ENCODE data around the gene LDLRAD4. TPM values are rescaled to one million over a fixed set of nuclear protein-coding genes. Genes with fewer than 3 reads are reported as not detected.

LDLRAD4 gene
- total RNA-seq, 4 donors from 2014 or later, result 20.4 to 40.4 (median 35.3) TPM

DNA sequence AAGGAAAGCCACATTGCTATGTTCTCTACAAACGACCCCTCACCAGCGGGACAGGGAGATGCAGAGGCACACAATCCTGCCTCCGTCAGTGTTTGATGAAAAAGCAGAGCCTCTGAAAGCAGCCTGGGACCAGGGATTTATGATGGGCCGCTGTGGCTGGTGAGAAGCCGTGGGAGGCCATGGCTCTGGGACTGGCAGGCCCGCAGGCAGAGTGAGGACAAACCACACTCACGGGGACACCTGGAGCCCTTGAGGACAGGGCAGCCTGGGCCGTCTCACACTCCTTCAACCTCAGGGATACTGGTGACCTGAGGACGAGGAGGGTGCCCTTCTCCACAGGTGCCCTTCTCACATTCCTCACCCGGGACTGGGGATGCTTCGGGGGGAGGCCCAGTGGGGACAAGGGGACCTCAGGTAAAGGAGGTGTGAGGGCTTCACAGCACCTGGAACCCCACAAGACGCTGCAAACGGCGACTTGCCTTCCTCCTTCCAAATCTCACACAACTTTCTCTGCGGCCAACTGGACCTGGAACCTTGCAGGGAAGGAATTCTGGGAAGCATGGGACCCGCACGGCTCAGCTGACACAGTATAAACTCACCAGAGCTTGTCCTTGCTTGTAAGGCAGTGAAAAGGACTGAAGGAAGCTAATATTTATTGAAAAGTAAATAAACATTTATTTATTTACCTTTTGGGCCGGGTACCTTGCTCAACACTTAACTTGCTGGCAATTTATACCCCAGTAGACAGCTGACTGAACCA is 5.3 kb upstream of the LDLRAD4 start:
- intact Hi-C loops (cut with DNase I), result loop anchor here (10.0 kb wide), 1 partner anchor 522 kb away; no protein-coding TSS in a partner anchor

DNA sequence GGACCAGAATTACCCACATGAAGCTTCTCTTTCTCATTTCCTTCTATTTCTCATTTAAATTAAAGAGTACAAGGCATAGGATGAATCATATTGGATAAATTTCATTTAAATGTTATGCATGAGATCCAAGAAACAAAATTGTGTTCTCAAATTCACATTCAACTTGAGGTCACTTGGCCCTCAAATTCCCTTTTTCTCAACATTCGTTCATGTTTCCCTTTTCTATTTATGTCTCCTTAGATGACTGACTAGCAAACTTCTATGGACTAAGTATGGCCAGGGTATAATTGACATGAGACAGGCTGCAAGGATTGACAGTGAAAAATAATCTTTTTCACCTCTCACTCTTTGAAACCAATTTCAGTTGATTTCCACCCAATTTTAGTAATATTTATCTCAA is 4.0 kb upstream of the LDLRAD4 start:
- Histone ChIP-seq H3K27me3 (no peaks in the 10 kb centered on the region), H3K4me3 (no peak overlapping the region), H3K27ac (replicated peaks in 1 of 4) (no peak overlapping the region), H3K4me1 (peaks cover 7 to 34% (median 26%) of the 10 kb centered on the region in 4 donors), H3K36me3 (no peaks in the 10 kb centered on the region), H3K9me3 (no peaks in the 10 kb centered on the region)
- TF ChIP-seq, protein P1, sequence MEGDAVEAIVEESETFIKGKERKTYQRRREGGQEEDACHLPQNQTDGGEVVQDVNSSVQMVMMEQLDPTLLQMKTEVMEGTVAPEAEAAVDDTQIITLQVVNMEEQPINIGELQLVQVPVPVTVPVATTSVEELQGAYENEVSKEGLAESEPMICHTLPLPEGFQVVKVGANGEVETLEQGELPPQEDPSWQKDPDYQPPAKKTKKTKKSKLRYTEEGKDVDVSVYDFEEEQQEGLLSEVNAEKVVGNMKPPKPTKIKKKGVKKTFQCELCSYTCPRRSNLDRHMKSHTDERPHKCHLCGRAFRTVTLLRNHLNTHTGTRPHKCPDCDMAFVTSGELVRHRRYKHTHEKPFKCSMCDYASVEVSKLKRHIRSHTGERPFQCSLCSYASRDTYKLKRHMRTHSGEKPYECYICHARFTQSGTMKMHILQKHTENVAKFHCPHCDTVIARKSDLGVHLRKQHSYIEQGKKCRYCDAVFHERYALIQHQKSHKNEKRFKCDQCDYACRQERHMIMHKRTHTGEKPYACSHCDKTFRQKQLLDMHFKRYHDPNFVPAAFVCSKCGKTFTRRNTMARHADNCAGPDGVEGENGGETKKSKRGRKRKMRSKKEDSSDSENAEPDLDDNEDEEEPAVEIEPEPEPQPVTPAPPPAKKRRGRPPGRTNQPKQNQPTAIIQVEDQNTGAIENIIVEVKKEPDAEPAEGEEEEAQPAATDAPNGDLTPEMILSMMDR (IDR thresholded peaks at IDR 0.05), result no peak
- no peak for TF ChIP-seq EP300 (IDR thresholded peaks at IDR 0.05)
- TF ChIP-seq POLR2A (IDR thresholded peaks at IDR 0.05; ENCODE audit: low read depth), result no peak
- TF ChIP-seq POLR2AphosphoS5 (IDR thresholded peaks at IDR 0.05), result no peak
- no peak for DNase-seq (ENCODE audit: extremely low spot score)
- intact Hi-C loops (cut with DNase I), result loop anchor here (5.0 to 10.0 kb wide), 3 partner anchors 173 to 520 kb away; no protein-coding TSS in a partner anchor
- 63% methylated on average over 1 of the region's 1 CpG for WGBS

More for the DNA sequence above, 5.3 kb upstream of the LDLRAD4 start:
- H3K9me3 ChIP-seq, result no peaks in the 10 kb centered on the region
- no peak overlapping the region for H3K27ac ChIP-seq (replicated peaks in 1 of 4)
- TF ChIP-seq POLR2AphosphoS5 (IDR thresholded peaks at IDR 0.05), result no peak
- TF ChIP-seq POLR2A (IDR thresholded peaks at IDR 0.05; ENCODE audit: low read depth), result no peak
- TF ChIP-seq EP300 (IDR thresholded peaks at IDR 0.05), result no peak
- TF ChIP-seq, protein P1 (IDR thresholded peaks at IDR 0.05), result no peak
- DNase-seq (ENCODE audit: extremely low spot score), result peak; percentile 82
- WGBS, result 92% methylated on average over 15 of the region's 18 CpGs
- H3K36me3 ChIP-seq, result no peaks in the 10 kb centered on the region
- H3K4me1 ChIP-seq, result peaks cover 7 to 21% (median 16%) of the 10 kb centered on the region in 4 donors
- H3K4me3 ChIP-seq, result no peak overlapping the region
- H3K27me3 ChIP-seq, result peaks cover 0 to 3% (median 0%) of the 10 kb centered on the region in 4 donors

DNA sequence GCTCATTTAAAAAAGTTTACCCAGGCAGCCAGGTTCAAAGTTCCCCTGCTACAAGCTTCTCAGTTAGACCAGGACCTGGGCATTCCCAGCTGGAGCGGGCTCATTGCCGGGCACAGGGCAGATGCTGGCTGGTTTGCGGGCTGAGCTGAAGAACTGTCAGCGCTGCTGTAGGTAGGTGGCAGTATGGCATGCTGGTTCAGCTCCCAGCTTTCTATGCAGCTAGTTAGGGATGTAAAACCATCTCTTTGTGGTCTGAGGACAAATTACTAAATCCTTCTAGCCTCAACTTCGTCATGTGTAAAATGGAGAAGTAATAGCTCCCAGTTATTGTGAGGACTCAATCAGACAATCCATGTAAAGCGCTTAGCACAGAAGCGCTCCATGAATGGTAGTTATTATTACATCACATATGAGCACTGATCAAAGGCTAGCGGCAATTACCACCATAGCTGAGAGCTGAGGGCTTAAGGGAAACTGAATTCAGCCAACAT is 2.4 kb upstream of the LDLRAD4 start:
- no peaks in the 10 kb centered on the region for H3K9me3 ChIP-seq
- no peaks in the 10 kb centered on the region for H3K36me3 ChIP-seq
- H3K4me1 ChIP-seq, result peaks cover 17 to 49% (median 41%) of the 10 kb centered on the region in 4 donors
- no peak for DNase-seq (ENCODE audit: extremely low spot score)
- intact Hi-C loops (cut with DNase I), result loop anchor here (1.0 to 10.0 kb wide), 5 partner anchors 171 to 519 kb away; no protein-coding TSS in a partner anchor
- H3K27me3 ChIP-seq, result no peaks in the 10 kb centered on the region
- H3K4me3 ChIP-seq, result peak overlapping the region in 1 of 4 donors; percentile 88
- WGBS, result 22% methylated on average over 8 of the region's 8 CpGs
- TF ChIP-seq POLR2AphosphoS5 (IDR thresholded peaks at IDR 0.05), result peak; percentile 32 to 50
- TF ChIP-seq POLR2A (IDR thresholded peaks at IDR 0.05; ENCODE audit: low read depth), result no peak
- TF ChIP-seq EP300 (IDR thresholded peaks at IDR 0.05), result no peak
- TF ChIP-seq, protein P1 (IDR thresholded peaks at IDR 0.05), result peak; percentile 76 to 88 (median 76)
- H3K27ac ChIP-seq (replicated peaks in 1 of 4), result peak overlapping the region; percentile 87 to 92 (median 90)

DNA sequence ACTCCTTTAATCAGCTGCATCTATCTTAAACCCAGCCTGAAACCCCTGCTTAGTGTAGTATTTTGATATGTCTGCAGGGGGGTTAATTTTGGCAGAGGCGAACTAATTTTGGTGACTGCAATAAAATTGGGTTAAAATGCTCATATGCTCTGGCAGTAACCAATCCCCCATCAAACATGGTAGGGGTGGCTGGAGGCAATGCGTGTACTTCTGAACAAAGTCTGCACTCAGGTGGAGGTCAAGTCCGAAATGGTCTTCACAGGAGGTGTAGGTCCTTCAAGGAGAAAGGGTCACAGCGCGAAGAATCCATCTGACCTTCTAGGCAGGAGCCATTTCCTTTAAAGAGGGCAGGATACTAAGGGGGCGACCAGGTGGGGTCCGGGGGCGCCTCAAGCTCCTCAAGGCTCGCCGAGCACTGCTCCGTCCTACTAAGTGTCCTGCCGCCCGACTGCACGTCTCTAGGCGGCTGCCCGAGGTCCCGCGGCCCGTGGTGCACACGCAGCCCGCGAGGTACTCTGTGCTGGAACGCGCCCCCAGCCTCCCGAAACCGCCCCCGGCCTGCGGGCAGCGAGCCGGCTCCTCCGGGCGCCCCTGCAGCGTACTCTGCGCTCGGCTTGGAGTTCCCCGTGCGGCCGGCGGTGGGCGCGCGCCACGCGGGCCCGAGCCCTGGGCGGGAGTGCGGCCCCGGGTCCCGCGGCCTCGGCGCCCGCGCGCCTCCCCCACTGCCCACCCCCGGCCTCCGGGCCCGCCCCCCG is 1.7 kb upstream of the LDLRAD4 start:
- no peak for DNase-seq (ENCODE audit: extremely low spot score)
- WGBS, result 30% methylated on average over 5 of the region's 59 CpGs
- intact Hi-C loops (cut with DNase I), result loop anchor here (1.0 to 10.0 kb wide), 5 partner anchors 170 to 518 kb away; no protein-coding TSS in a partner anchor
- Histone ChIP-seq H3K36me3 (no peaks in the 10 kb centered on the region), H3K27ac (replicated peaks in 1 of 4) (peak overlapping the region; percentile 87 to 92 (median 90)), H3K27me3 (no peaks in the 10 kb centered on the region), H3K4me3 (peak overlapping the region; percentile 84 to 94 (median 88)), H3K9me3 (no peaks in the 10 kb centered on the region), H3K4me1 (peaks cover 25 to 52% (median 47%) of the 10 kb centered on the region in 4 donors)
- no peak for TF ChIP-seq POLR2A (IDR thresholded peaks at IDR 0.05; ENCODE audit: low read depth)
- TF ChIP-seq, protein P1 (IDR thresholded peaks at IDR 0.05), result peak; percentile 49 to 65 (median 54)
